Activated CD4-positive, alpha-beta T cell treated with anti-CD3 and anti-CD28 coated beads for 48 hours (primary cell): ENCODE measurements around the gene PCAT7.

ENCODE experiments used
- DNase-seq: peaks from one replicate; pipeline ENCODE4 v3.0.0-alpha.2; 2020

Gene PCAT7

GRCh38 chr9:94606646-94607422 lies 52.0 kb downstream of the PCAT7 start:
- no peak for DNase-seq

GRCh38 chr9:94607423-94607691 lies 52.5 kb downstream of the PCAT7 start:
- DNase-seq, result no peak

- no peak for DNase-seq
Measured at GRCh38 chr9:94610181-94610606, 55.3 kb downstream of the PCAT7 start.

- peak; percentile 85 for DNase-seq
Measured at GRCh38 chr9:94611638-94612068, 56.8 kb downstream of the PCAT7 start.

- DNase-seq, result no peak
Measured at GRCh38 chr9:94612071-94612470, 57.2 kb downstream of the PCAT7 start.

GRCh38 chr9:94613003-94613402 lies 58.1 kb downstream of the PCAT7 start:
- DNase-seq, result no peak

- DNase-seq, result no peak
Measured at GRCh38 chr9:94619026-94619425, 64.1 kb downstream of the PCAT7 start.
